Endothelial cell of umbilical vein (primary cell): ENCODE measurements around the gene C20orf173. TPM values are rescaled to one million over a fixed set of nuclear protein-coding genes. Genes with fewer than 3 reads are reported as not detected.

Source experiments
- BruUV-seq: library from RNA; stranded (reverse); fragments of 400-500 nt; replicated peaks from 2 replicates; lab custom pipeline; 2021; lab: Mats Ljungman, UMichigan
- CTCF ChIA-PET: fragments of 300-600, 350-600 bp; sonication (Branson Sonifier 250); formaldehyde crosslinking; loops from one replicate; lab custom pipeline; 2021; ENCODE audit warnings: antibody characterized with exemption, inconsistent platforms; lab: Charles Lee
- POLR2A ChIA-PET: fragments of 300-600, 350-600 bp; sonication (Branson Sonifier 250); formaldehyde crosslinking; loops from one replicate; lab custom pipeline; 2021; ENCODE audit warnings: antibody characterized with exemption, inconsistent platforms; lab: Charles Lee
- DNase-seq: peaks from one replicate; pipeline ENCODE4 v3.0.0-alpha.2; 2011; ENCODE audit warnings: low read depth, low spot score
- FAIRE-seq: peaks from 2 replicates; lab custom pipeline; 2011; peaks lifted over from hg19 to GRCh38; lab: Jason Lieb, UNC
- H2AFZ ChIP-seq: 2 replicates; pipeline ENCODE4 v1.6.0; 2012; ENCODE audit warnings: low read depth, low read length, control low read depth, inconsistent platforms
- H3K27ac ChIP-seq: 2 replicates; pipeline ENCODE4 v1.5.1; 2011; ENCODE audit warnings: low read depth, mild to moderate bottlenecking, control low read depth, low read length, moderate library complexity; ENCODE audit not compliant: insufficient read depth
- H3K27me3 ChIP-seq, 2 experiments: 2 replicates each; pipeline versions ENCODE4 v1.6.0 to v1.6.1; 2011; ENCODE audit warnings: low read length in 2 of 2, mixed read lengths in 1 of 2; ENCODE audit not compliant: control insufficient read depth in 2 of 2, insufficient read depth in 2 of 2
- H3K36me3 ChIP-seq, 2 experiments: 2 replicates in 1 of 2; 3 replicates in 1 of 2; pipeline ENCODE4 v1.5.1; 2011; ENCODE audit warnings: low read length in 2 of 2, mild to moderate bottlenecking in 1 of 2, moderate library complexity in 1 of 2; ENCODE audit not compliant: control insufficient read depth in 2 of 2, insufficient read depth in 2 of 2; ENCODE audit errors: extremely low read depth in 1 of 2
- H3K4me1 ChIP-seq: 3 replicates; pipeline ENCODE4 v1.5.1; 2011; ENCODE audit warnings: mild to moderate bottlenecking, low read length; ENCODE audit not compliant: control insufficient read depth, insufficient read depth; ENCODE audit errors: extremely low read depth
- H3K4me2 ChIP-seq: 2 replicates; pipeline ENCODE4 v1.6.1; 2011; ENCODE audit warnings: low read length, control low read depth, mixed read lengths; ENCODE audit not compliant: insufficient read depth
- H3K4me3 ChIP-seq, 3 experiments: fragments of 200-600 bp in 1 of 3; sonication (generic), shearing (Covaris generic) in 1 of 3; replicated peaks in 1 of 3; 2 replicates each; pipeline ENCODE4 v1.5.1; 2011 to 2016; ENCODE audit warnings: control low read depth in 3 of 3, low read length in 3 of 3, mild to moderate bottlenecking in 2 of 3, inconsistent platforms in 1 of 3, low read depth in 1 of 3, moderate library complexity in 1 of 3; ENCODE audit not compliant: insufficient read depth in 1 of 3
- H3K79me2 ChIP-seq: 2 replicates; pipeline ENCODE4 v1.6.0; 2012; ENCODE audit warnings: low read length, inconsistent platforms; ENCODE audit not compliant: control insufficient read depth, insufficient read depth
- H3K9ac ChIP-seq: replicated peaks from 2 replicates; pipeline ENCODE3; 2011; ENCODE audit warnings: low read length, control low read depth; ENCODE audit not compliant: insufficient read depth; ENCODE audit errors: extremely low read depth
- H3K9me1 ChIP-seq: replicated peaks from 3 replicates; pipeline ENCODE4 v1.6.0; 2011; ENCODE audit warnings: mild to moderate bottlenecking, low read length; ENCODE audit not compliant: control insufficient read depth, insufficient read depth; ENCODE audit errors: extremely low read depth
- H3K9me3 ChIP-seq: replicated peaks from 2 replicates; pipeline ENCODE4 v1.5.1; 2012; ENCODE audit warnings: low read length, inconsistent platforms; ENCODE audit not compliant: control insufficient read depth, insufficient read depth
- H4K20me1 ChIP-seq: replicated peaks from 2 replicates; pipeline ENCODE3; 2011; ENCODE audit warnings: mild to moderate bottlenecking, low read length; ENCODE audit not compliant: control insufficient read depth, insufficient read depth; ENCODE audit errors: extremely low read depth
- EZH2 ChIP-seq: IDR thresholded peaks from 2 replicates; pipeline ENCODE4 v1.6.1; 2012; ENCODE audit warnings: borderline replicate concordance, low read depth, mild to moderate bottlenecking, moderate library complexity, low read length, inconsistent platforms; ENCODE audit not compliant: severe bottlenecking
- FOS ChIP-seq: IDR thresholded peaks from 2 replicates; pipeline ENCODE4 v1.6.1; 2011; ENCODE audit warnings: mild to moderate bottlenecking, low read length, moderate library complexity, borderline replicate concordance; ENCODE audit not compliant: insufficient read depth
- GATA2 ChIP-seq: IDR thresholded peaks from 2 replicates; pipeline ENCODE4 v1.7.0; 2011; ENCODE audit warnings: low read depth, mild to moderate bottlenecking, moderate library complexity, mixed read lengths, low read length; ENCODE audit not compliant: insufficient read length, insufficient read depth
- JUN ChIP-seq: IDR thresholded peaks from 2 replicates; pipeline ENCODE4 v1.6.1; 2011; ENCODE audit warnings: borderline replicate concordance, low read depth; ENCODE audit not compliant: insufficient read length, insufficient read depth
- MYC ChIP-seq: IDR thresholded peaks from one replicate; pipeline ENCODE4 v1.6.1; 2011; ENCODE audit warnings: mild to moderate bottlenecking, low read depth, low read length
- POLR2A ChIP-seq: IDR thresholded peaks from 2 replicates; pipeline ENCODE4 v1.6.1; 2012; ENCODE audit warnings: low read depth, mild to moderate bottlenecking, control low read depth, low read length
- POLR2AphosphoS5 ChIP-seq: IDR thresholded peaks from 2 replicates; pipeline ENCODE4 v1.6.1; 2012; ENCODE audit warnings: low read depth, mild to moderate bottlenecking, control low read depth, low read length, moderate library complexity; ENCODE audit not compliant: insufficient read depth
- dilution Hi-C: fragments of 300-500 bp; cut with MboI; formaldehyde crosslinking; loops from one replicate; pipeline ENCODE4 v1.15.0; 2019; ENCODE audit warnings: low sequenced_read_pairs; ENCODE audit not compliant: extremely low pct_ligation_motif_present
- intact Hi-C: fragments of 100-400 bp; cut with micrococcal nuclease; formaldehyde crosslinking; loops from one replicate; pipeline ENCODE4 v1.10.0; 2022
- polyA plus RNA-seq, 4 experiments: library from polyadenylated mRNA; depleted of rRNA in 3 of 4; stranded (reverse) in 3 of 4; unstranded in 1 of 4; fragments of >200 nt; gene quantifications; 2 replicates each; pipeline versions ENCODE4 v1.2.1 to v1.2.3, GENCODE V29; 2011 to 2012; ENCODE audit warnings: missing spikeins in 1 of 4
- total RNA-seq: library from RNA; stranded (reverse); gene quantifications from 2 replicates; pipeline ENCODE4 v1.2.3, GENCODE V29; 2021
- TF ChIP-seq, protein P1 (sequence below), 2 donors: IDR thresholded peaks; 1 replicate in 1 of 2; 2 replicates in 1 of 2; pipeline ENCODE4 v1.5.1; 2011; ENCODE audit warnings: low read length in 2 of 2, mild to moderate bottlenecking in 2 of 2, moderate library complexity in 2 of 2, control low read depth in 1 of 2, inconsistent platforms in 1 of 2, low read depth in 1 of 2; ENCODE audit not compliant: insufficient read depth in 1 of 2; ENCODE audit errors: extremely low read depth in 1 of 2
- TF ChIP-seq, protein P2 (sequence below): IDR thresholded peaks from 2 replicates; pipeline ENCODE4 v1.6.1; 2011; ENCODE audit not compliant: insufficient read depth, insufficient read length

C20orf173 gene
- total and polyA plus RNA-seq, 2 donors (not counting 3 experiments of a cell fraction or from before 2014, with no cell fraction given) = not detected

GRCh38 chr20:35479798-35480197 lies 49.7 kb downstream of the C20orf173 start:
- BruUV-seq = no TSS peak
- H3K4me1 ChIP-seq = no peaks in the 10 kb centered on the region
- H3K4me3 ChIP-seq = no peak overlapping the region
- ChIA-PET POLR2A (no interaction called here), CTCF (interaction anchor here (0.5 to 1.8 kb wide), 3 partner anchors 15 to 257 kb away, joined by 3 to 10 read pairs (median 5); no protein-coding TSS in a partner anchor)
- H3K9me3 ChIP-seq = no peaks in the 10 kb centered on the region
- H3K4me2 ChIP-seq = no peak overlapping the region
- no peak overlapping the region for H2AFZ ChIP-seq
- no peak for FAIRE-seq
- no peaks in the 10 kb centered on the region for H3K79me2 ChIP-seq
- no peak overlapping the region for H3K27ac ChIP-seq
- no peaks in the 10 kb centered on the region for H3K9me1 ChIP-seq
- dilution Hi-C loops = no loop called here
- H3K36me3 ChIP-seq = peaks cover 7 to 24% of the 10 kb centered on the region in 2 experiments
- no peak overlapping the region for H3K9ac ChIP-seq
- H3K27me3 ChIP-seq = no peaks in the 10 kb centered on the region
- intact Hi-C loops = no loop called here
- no peaks in the 10 kb centered on the region for H4K20me1 ChIP-seq
- TF ChIP-seq POLR2A (no peak), GATA2 (no peak), EZH2 (no peak), FOS (no peak), POLR2AphosphoS5 (no peak), JUN (no peak), MYC (no peak)
- TF ChIP-seq, protein P1, sequence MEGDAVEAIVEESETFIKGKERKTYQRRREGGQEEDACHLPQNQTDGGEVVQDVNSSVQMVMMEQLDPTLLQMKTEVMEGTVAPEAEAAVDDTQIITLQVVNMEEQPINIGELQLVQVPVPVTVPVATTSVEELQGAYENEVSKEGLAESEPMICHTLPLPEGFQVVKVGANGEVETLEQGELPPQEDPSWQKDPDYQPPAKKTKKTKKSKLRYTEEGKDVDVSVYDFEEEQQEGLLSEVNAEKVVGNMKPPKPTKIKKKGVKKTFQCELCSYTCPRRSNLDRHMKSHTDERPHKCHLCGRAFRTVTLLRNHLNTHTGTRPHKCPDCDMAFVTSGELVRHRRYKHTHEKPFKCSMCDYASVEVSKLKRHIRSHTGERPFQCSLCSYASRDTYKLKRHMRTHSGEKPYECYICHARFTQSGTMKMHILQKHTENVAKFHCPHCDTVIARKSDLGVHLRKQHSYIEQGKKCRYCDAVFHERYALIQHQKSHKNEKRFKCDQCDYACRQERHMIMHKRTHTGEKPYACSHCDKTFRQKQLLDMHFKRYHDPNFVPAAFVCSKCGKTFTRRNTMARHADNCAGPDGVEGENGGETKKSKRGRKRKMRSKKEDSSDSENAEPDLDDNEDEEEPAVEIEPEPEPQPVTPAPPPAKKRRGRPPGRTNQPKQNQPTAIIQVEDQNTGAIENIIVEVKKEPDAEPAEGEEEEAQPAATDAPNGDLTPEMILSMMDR (IDR thresholded peaks at IDR 0.05; ENCODE audit: extremely low read depth in 1 of 2, insufficient read depth in 1 of 2, low read depth in 1 of 2, low read length in 2 of 2) = no peak
- TF ChIP-seq, protein P2, sequence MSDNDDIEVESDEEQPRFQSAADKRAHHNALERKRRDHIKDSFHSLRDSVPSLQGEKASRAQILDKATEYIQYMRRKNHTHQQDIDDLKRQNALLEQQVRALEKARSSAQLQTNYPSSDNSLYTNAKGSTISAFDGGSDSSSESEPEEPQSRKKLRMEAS = no peak
- no peak for DNase-seq
